ENCODE data around the gene RIIAD1. TPM values are rescaled to one million over a fixed set of nuclear protein-coding genes. Genes with fewer than 3 reads are reported as not detected.
"Not testable (repeated sequence)": the region's sequence is repeated elsewhere in the genome, so short reads cannot be mapped to it uniquely, and the experiment has no call there.

The RIIAD1 gene
- total RNA-seq, 4 donors from 2014 or later, result 1.4 TPM; not detected in 3

GRCh38 chr1:151728151-151729054, 7.1 kb downstream of the RIIAD1 start:
- Histone ChIP-seq H3K4me1 (peaks cover 0 to 20% (median 0%) of the 10 kb centered on the region in 3 donors), H3K36me3 (no peaks in the 10 kb centered on the region), H3K27ac (peak overlapping the region; percentile 65 to 82 (median 81)), H3K9me3 (no peaks in the 10 kb centered on the region), H3K27me3 (no peaks in the 10 kb centered on the region), H3K4me3 (peak overlapping the region in 1 of 2 donors; percentile 35)
- ATAC-seq, result peak; percentile 85
- no peak for TF ChIP-seq POLR2A (IDR thresholded peaks at IDR 0.05)
- TF ChIP-seq CTCF (IDR thresholded peaks at IDR 0.05), result no peak
- TF ChIP-seq POLR2AphosphoS5 (IDR thresholded peaks at IDR 0.05), result peak; percentile 22
- TF ChIP-seq EP300 (IDR thresholded peaks at IDR 0.05), result no peak
- 3 to 24% methylated on average over 6 to 7 of the region's 19 CpGs for WGBS, 2 donors (ENCODE audit: low coverage in 1 of 2)

DNA sequence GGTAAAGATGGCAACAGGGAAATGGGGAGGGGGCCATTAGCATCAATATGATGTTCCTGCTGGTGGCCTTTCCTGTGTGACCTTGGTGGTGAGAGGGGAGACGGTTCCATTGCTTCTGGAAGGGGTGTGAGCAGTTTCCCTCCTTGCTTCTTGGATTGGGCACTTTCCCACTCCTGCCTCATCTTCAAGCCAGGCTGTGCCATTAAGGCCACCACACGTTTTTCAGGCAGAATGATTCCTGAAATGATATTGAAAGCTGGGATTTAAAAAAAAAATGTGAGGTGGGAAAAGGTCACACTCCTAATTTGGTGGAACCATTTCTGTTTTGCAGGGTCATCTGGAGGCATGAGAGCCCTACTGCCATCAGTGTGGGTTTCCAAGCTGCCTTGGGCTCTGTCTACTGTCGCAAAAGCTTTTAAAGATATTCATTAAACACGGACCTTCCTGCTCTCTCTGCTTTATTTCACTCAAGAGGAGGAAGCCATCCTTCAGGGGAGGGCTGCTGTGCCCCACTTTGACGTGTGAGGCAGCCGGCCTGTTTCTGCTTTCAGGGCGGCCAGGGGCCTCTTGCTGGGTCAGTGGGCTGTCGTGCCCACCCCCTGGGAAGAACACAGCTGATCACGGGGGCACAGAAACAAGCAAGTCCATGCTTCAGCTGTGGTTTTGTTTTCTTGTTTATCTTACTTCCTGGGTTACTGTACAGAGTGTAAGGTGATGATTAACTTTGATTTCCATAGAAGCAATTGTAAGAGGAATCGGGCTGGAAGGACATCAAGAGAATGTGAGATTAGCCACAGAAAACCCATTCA, 8.0 kb downstream of the RIIAD1 start:
- Histone ChIP-seq H3K4me1 (peaks cover 0 to 20% (median 0%) of the 10 kb centered on the region in 3 donors), H3K27me3 (no peaks in the 10 kb centered on the region), H3K4me3 (no peak overlapping the region), H3K27ac (peak overlapping the region in 3 of 4 donors; percentile 80 to 82 (median 82)), H3K9me3 (no peaks in the 10 kb centered on the region), H3K36me3 (no peaks in the 10 kb centered on the region)
- 50 to 51% methylated on average over 4 to 8 of the region's 10 CpGs for WGBS, 2 donors (ENCODE audit: low coverage in 1 of 2)
- ATAC-seq, result no peak
- TF ChIP-seq POLR2A (IDR thresholded peaks at IDR 0.05) (no peak), POLR2AphosphoS5 (IDR thresholded peaks at IDR 0.05) (no peak), CTCF (IDR thresholded peaks at IDR 0.05) (no peak), EP300 (IDR thresholded peaks at IDR 0.05) (no peak)

- no peak for ATAC-seq
- no peak for TF ChIP-seq POLR2AphosphoS5 (IDR thresholded peaks at IDR 0.05)
- TF ChIP-seq CTCF (IDR thresholded peaks at IDR 0.05), result no peak
- TF ChIP-seq POLR2A (IDR thresholded peaks at IDR 0.05), result no peak
- no peak for TF ChIP-seq EP300 (IDR thresholded peaks at IDR 0.05)
- H3K9me3 ChIP-seq, result no peaks in the 10 kb centered on the region
- H3K27me3 ChIP-seq, result no peaks in the 10 kb centered on the region
- no peak overlapping the region for H3K27ac ChIP-seq
- H3K4me1 ChIP-seq, result peaks cover 0 to 23% (median 0%) of the 10 kb centered on the region in 3 donors
- no peaks in the 10 kb centered on the region for H3K36me3 ChIP-seq
- 81 to 82% methylated on average over 4 of the region's 4 CpGs for WGBS, 2 donors (ENCODE audit: low coverage in 1 of 2)
- H3K4me3 ChIP-seq, result no peak overlapping the region
Measured at GRCh38 chr1:151729966-151730291, 8.6 kb downstream of the RIIAD1 start.

DNA sequence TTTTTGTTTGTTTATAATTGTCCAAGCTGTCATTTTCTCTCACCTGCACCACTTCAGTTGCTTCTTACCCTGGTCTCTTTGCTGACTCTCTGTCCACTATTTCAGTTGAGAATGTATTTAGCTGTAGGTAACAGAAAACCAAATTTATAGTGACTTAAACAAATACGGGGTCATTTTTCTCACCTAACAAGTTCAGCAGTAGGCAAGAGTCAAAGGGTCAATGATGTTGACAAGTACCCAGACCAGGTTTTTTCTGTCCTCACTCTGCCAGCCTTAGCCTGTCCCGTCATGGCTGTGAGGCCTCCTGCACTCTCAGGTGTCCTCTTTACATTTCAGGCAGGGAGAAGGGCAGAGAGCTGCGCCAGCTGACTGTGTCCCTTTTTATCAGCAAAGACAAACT, 11.8 kb downstream of the RIIAD1 start:
- Histone ChIP-seq H3K36me3 (no peaks in the 10 kb centered on the region), H3K4me3 (no peak overlapping the region), H3K27me3 (no peaks in the 10 kb centered on the region), H3K27ac (no peak overlapping the region), H3K9me3 (no peaks in the 10 kb centered on the region), H3K4me1 (peaks cover 0 to 16% (median 0%) of the 10 kb centered on the region in 3 donors)
- ATAC-seq, result no peak
- 81 to 100% methylated on average over 1 to 2 of the region's 3 CpGs for WGBS, 2 donors (ENCODE audit: low coverage in 1 of 2)
- TF ChIP-seq EP300 (IDR thresholded peaks at IDR 0.05), result no peak
- TF ChIP-seq POLR2A (IDR thresholded peaks at IDR 0.05), result no peak
- TF ChIP-seq CTCF (IDR thresholded peaks at IDR 0.05), result no peak
- no peak for TF ChIP-seq POLR2AphosphoS5 (IDR thresholded peaks at IDR 0.05)

- not testable (repeated sequence) for ATAC-seq, H3K9me3 ChIP-seq, H3K4me3 ChIP-seq, H3K4me1 ChIP-seq, H3K36me3 ChIP-seq, H3K27ac ChIP-seq, H3K27me3 ChIP-seq
- WGBS, 2 donors (ENCODE audit: low coverage in 1 of 2), result 87 to 93% methylated on average over 3 to 8 of the region's 9 CpGs
Measured at GRCh38 chr1:151733995-151734394, 12.7 kb downstream of the RIIAD1 start.

Data from gastroesophageal sphincter (tissue), 4 donors.